Bronchial epithelial cell (primary cell): ENCODE results near the gene CREB5. TPM values are rescaled to one million over a fixed set of nuclear protein-coding genes. Genes with fewer than 3 reads are reported as not detected.

Experiments used
- DNase-seq: peaks from one replicate; pipeline ENCODE4 v3.0.0-alpha.2; 2010; ENCODE audit warnings: low read depth
- FAIRE-seq: peaks from 2 replicates; lab custom pipeline; 2011; peaks lifted over from hg19 to GRCh38; lab: Jason Lieb, UNC
- H3K27me3 ChIP-seq: 2 replicates; pipeline ENCODE4 v1.5.1; 2011; ENCODE audit warnings: low read length; ENCODE audit not compliant: control insufficient read depth, insufficient read depth
- H3K36me3 ChIP-seq: 2 replicates; pipeline ENCODE4 v1.5.1; 2011; ENCODE audit warnings: low read length; ENCODE audit not compliant: control insufficient read depth, insufficient read depth
- H3K4me3 ChIP-seq: 2 replicates; pipeline ENCODE4 v1.5.1; 2011; ENCODE audit warnings: mild to moderate bottlenecking, low read depth, low read length, control low read depth
- CTCF ChIP-seq: IDR thresholded peaks from 2 replicates; pipeline ENCODE4 v1.5.1; 2011; ENCODE audit warnings: mild to moderate bottlenecking, moderate library complexity, low read length, control low read depth, inconsistent platforms; ENCODE audit not compliant: insufficient read depth, severe bottlenecking
- total RNA-seq: library from RNA; depleted of rRNA; stranded (reverse); fragments of >200 nt; gene quantifications from 2 replicates; pipeline ENCODE4 v1.2.1, GENCODE V29; 2014

Gene CREB5
- total RNA-seq, 1 donor from 2014 or later, result 2.1 TPM

- no peak for TF ChIP-seq CTCF
- H3K27me3 ChIP-seq, result peaks cover 1% of the 10 kb centered on the region
- no peak overlapping the region for H3K4me3 ChIP-seq
- DNase-seq, result no peak
- FAIRE-seq, result no peak
- H3K36me3 ChIP-seq, result no peaks in the 10 kb centered on the region
Measured at GRCh38 chr7:28871631-28872030, 459.3 kb downstream of the CREB5 start.

GRCh38 chr7:28872226-28872625 is 459.9 kb downstream of the CREB5 start:
- no peaks in the 10 kb centered on the region for H3K36me3 ChIP-seq
- DNase-seq (peak; percentile 90), FAIRE-seq (no peak)
- no peak overlapping the region for H3K4me3 ChIP-seq
- no peak for TF ChIP-seq CTCF
- no peaks in the 10 kb centered on the region for H3K27me3 ChIP-seq

GRCh38 chr7:28873365-28873764 is 461.0 kb downstream of the CREB5 start:
- TF ChIP-seq CTCF, result no peak
- H3K27me3 ChIP-seq, result no peaks in the 10 kb centered on the region
- DNase-seq (no peak), FAIRE-seq (no peak)
- no peaks in the 10 kb centered on the region for H3K36me3 ChIP-seq
- no peak overlapping the region for H3K4me3 ChIP-seq

GRCh38 chr7:28874001-28874400 is 461.7 kb downstream of the CREB5 start:
- Histone ChIP-seq H3K36me3 (no peaks in the 10 kb centered on the region), H3K4me3 (no peak overlapping the region), H3K27me3 (no peaks in the 10 kb centered on the region)
- no peak for TF ChIP-seq CTCF
- FAIRE-seq, result no peak
- no peak for DNase-seq

Other genes starting within 250 kb of the CREB5 start
- 1.0 and 1.1 TPM in 2 replicates for gene JAZF1, start 231.7 kb upstream of the CREB5 start, total RNA-seq